Cardiac ventricle fibroblast (primary cell): Measurements from ENCODE around the gene QPRT. TPM values are rescaled to one million over a fixed set of nuclear protein-coding genes. Genes with fewer than 3 reads are reported as not detected.

ENCODE experiments used
- total RNA-seq: library from RNA; depleted of rRNA; stranded (reverse); fragments of >200 nt; gene quantifications from 2 replicates; pipeline ENCODE4 v1.2.3, GENCODE V29; 2015

The QPRT gene
- total RNA-seq, result 4.1 and 6.0 TPM in 2 replicates

DNA sequence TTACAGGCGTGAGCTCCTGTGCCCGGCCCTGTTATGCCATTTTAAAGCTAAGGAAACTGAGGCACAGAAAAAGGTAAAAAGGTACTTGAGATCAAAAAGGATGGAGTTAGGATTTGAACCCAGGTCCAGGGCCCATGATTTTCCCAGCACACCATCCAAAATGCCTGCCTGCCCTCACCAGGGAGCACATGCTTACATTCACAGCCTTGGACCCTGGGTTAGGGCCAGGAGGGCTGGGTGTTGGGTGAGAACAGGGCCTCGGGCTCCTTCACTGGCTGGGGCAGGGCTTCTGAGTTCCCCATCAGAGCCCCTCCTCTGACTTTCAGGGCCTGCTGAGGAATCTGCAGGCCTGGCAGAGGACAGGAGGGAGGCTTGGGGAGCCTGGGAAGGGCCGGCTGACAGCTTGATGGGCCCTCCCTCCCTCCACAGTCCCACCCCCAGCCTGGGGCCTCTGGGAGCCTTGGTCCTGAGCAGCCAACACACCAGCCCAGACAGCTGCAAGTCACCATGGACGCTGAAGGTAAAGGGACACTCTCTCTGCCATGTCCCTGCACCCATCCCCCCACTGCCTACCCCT, at the start of gene QPRT:
QPRT (plus strand) TSS at position 490 of the 577 bp plus-strand sequence; CDS start at position 508, 18 bp downstream.

DNA sequence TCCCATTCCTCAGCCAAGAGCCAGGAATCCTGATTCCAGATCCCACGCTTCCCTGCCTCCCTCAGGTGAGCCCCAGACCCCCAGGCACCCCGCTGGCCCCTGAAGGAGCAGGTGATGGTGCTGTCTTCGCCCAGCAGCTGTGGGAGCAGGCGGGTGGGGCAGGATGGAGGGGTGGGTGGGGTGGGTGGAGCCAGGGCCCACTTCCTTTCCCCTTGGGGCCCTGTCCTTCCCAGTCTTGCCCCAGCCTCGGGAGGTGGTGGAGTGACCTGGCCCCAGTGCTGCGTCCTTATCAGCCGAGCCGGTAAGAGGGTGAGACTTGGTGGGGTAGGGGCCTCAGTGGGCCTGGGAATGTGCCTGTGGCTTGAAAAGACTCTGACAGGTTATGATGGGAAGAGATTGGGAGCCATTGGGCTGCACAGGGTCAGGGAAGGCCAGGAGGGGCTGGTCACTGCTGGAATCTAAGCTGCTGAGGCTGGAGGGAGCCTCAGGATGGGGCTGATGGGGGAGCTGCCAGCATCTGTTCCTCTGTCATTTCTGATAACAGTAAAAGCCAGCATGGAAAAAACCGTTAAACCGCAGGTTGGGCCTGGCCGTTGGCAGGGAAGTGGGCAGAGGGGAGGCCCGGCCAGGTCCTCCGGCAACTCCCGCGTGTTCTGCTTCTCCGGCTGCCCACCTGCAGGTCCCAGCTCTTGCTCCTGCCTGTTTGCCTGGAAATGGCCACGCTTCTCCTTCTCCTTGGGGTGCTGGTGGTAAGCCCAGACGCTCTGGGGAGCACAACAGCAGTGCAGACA, 15.8 kb upstream of the QPRT start, which contains the start of gene SPN:
SPN (plus strand) TSS at position 232 of the 791 bp plus-strand sequence; CDS start at position 714, 482 bp downstream.

GRCh38 chr16:29745853-29746345, 66.9 kb downstream of the QPRT start, which contains the start of gene C16orf54:
TSS of gene C16orf54 (minus strand) at chr16:29745990. CDS start at chr16:29744951, 1,039 bp downstream.

Other genes starting within 250 kb of the QPRT start
- gene BOLA2, start 224.8 kb upstream of the QPRT start, total RNA-seq, result 4.3 and 6.3 TPM in 2 replicates
- 15.3 and 16.4 TPM in 2 replicates for gene SLX1B, start 224.6 kb upstream of the QPRT start, total RNA-seq
- 1.2 and 2.8 TPM in 2 replicates for gene SULT1A4, start 219.3 kb upstream of the QPRT start, total RNA-seq
- gene NPIPB12, start 172.8 kb upstream of the QPRT start, total RNA-seq, result 9.2 and 18.8 TPM in 2 replicates
- gene SPN, start 15.9 kb upstream of the QPRT start, total RNA-seq, result not detected in 2 replicates
- not detected in 2 replicates for gene C16orf54, start 66.8 kb downstream of the QPRT start, total RNA-seq
- gene ZG16, start 99.1 kb downstream of the QPRT start, total RNA-seq, result not detected in 2 replicates
- gene KIF22, start 111.6 kb downstream of the QPRT start, total RNA-seq, result 13.0 and 13.5 TPM in 2 replicates
- gene MAZ, start 127.3 kb downstream of the QPRT start, total RNA-seq, result 95.2 and 108 TPM in 2 replicates
- 0.78 and 1.2 TPM in 2 replicates for gene PRRT2, start 133.0 kb downstream of the QPRT start, total RNA-seq
- 25.6 and 29.2 TPM in 2 replicates for gene PAGR1, start 137.0 kb downstream of the QPRT start, total RNA-seq
- 224 and 249 TPM in 2 replicates for gene MVP, start 141.3 kb downstream of the QPRT start, total RNA-seq
- gene CDIPT, start 184.0 kb downstream of the QPRT start, total RNA-seq, result 102 and 110 TPM in 2 replicates
- 43.9 and 57.2 TPM in 2 replicates for gene SEZ6L2, start 220.4 kb downstream of the QPRT start, total RNA-seq
- gene ASPHD1, start 221.3 kb downstream of the QPRT start, total RNA-seq, result 7.2 and 11.4 TPM in 2 replicates
- 5.7 and 9.7 TPM in 2 replicates for gene KCTD13, start 247.0 kb downstream of the QPRT start, total RNA-seq